HG02870 (cell line): ENCODE measurements around the gene FAM170B.

Experiments used
- ATAC-seq: cut with Tn5 transposase; IDR thresholded peaks from one replicate; pipeline ENCODE4 v1.9.1; 2021; ENCODE audit warnings: mild to moderate bottlenecking, moderate library complexity; ENCODE audit not compliant: unreplicated experiment

Gene FAM170B

DNA sequence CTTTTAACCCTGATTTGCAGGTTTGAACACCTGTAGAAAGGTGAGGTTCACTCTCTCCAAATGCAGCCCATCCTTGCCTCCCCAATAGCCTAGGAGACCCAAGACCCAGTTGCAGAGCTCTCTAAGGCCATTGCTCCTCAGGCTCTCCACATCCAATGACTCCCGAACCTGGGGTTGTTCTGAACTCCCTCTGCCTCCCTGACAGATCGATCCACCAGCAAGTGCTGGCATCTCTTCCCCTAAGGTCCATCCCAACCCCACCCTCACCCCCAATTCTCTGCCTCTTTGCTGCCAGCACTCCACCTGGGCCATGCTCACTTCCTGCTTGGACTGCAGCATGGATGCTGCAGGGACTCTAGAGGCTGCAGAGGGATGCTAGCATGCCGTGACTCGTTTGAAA is 19.3 kb upstream of the FAM170B start:
- ATAC-seq, result no peak

DNA sequence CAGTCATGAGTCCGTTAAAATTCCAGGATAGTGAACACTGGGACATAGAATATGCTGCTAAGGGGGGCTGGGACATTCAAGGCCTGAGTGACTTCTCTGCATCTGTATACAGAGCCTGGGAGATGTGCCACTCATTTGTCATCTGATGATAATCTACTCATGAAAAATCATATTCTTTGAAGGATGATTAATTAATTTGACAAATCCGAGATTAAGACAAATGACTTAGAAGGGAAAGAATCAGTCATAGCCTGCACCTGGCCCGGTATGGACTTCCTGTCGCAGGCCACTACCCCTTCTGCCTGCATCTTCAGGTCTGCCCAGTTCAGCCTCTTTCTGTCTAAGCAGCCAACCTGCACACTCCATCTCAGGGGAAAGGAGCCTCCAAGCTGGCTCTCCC is 18.8 kb upstream of the FAM170B start:
- ATAC-seq, result no peak

DNA sequence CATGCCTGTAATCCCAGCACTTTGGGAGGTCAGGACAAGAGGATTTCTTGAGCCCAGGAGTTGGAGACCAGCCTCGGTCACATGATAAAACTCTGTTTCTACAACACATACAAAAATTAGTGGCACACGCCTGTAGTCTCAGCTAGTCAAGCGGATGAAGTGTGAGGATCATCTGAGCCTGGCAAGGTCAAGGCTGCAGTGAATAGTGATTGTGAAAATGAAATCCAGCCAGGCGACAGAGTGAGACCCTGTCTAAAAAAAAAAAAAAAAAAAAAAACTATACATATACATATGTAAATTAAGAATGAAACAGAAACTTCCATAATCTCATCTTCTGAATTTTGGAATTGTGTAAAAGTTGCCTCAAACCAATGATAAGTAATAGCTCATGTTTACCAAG is 18.2 kb upstream of the FAM170B start:
- ATAC-seq, result no peak

DNA sequence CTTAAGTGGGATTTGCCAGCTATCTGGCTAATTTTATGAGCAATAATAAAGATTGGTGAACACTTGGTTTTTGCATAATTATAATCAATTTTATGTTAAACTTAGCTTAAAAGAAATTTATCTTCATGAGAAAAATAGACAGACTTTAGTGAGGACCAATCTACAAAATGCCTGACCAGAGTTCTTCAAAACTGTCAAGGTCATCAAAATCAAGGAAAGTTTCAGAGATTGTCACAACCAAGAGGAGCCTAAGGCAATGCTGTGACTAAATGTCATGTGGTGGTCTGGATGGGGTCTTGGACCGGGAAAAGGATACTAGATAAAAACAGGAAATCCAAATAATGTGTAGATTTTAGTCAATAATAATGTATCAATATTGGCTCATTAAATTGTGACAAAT is 17.7 kb upstream of the FAM170B start:
- no peak for ATAC-seq

DNA sequence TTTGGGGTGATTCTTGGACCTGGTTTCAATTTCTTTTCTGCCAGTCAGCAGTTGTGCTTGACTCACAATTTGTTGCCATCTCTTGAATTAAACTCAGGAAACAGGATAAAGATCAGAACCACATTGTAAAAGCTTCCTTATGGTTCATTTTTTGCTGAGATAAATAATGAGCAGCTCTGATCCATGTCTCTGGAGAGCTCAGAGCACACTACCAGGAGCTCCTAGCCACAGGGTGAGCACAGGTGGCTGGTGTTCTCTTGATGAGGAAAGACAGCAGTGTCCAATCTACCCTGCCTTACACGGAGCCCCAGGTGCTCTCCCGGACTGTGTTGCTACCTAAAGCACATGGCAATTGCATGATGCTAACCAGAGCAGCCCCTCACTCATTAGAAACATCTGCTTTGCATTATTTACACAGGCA is 17.2 kb upstream of the FAM170B start:
- ATAC-seq, result no peak

DNA sequence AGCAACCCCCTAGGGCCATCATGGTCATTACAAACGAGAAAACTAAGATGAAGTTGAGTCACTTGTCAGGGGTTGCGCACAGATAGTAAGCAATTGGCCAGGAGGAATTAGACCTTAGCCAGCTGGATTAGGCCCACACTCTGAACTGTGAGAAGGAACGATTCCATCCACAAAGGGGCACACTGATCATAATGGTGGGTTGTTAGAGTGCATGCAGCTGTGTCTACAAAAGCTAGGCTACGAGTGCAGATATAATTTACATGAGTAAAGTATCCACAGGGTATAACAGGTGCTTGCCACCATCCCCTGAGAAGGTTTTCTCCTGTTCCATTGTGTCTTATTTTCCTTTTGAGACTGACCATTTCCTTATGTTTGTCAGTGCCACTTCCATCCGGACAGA is 16.6 kb upstream of the FAM170B start:
- ATAC-seq, result no peak

DNA sequence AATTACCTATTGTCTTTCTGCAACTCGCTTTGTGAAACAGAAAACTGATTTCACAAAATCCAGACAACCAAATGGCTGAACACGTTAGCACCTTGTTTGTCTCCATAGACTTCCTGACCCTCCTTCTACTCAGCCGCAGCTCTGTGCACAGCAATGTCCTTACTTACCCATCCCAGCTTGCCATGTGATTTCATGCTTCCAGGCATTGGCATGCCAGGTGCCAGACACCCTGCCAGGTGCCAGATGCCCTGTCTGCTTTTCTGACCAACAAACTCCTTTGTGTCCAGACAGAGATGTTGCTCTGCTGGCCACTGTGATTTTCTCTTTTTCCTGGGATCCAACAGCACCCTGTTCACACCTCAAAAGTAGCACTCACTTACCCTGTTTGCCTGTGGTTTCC is 16.1 kb upstream of the FAM170B start:
- no peak for ATAC-seq

GRCh38 chr10:49144058-49144720 is 10.4 kb upstream of the FAM170B start:
- ATAC-seq, result no peak

GRCh38 chr10:49143249-49143648 is 9.4 kb upstream of the FAM170B start:
- ATAC-seq, result no peak

DNA sequence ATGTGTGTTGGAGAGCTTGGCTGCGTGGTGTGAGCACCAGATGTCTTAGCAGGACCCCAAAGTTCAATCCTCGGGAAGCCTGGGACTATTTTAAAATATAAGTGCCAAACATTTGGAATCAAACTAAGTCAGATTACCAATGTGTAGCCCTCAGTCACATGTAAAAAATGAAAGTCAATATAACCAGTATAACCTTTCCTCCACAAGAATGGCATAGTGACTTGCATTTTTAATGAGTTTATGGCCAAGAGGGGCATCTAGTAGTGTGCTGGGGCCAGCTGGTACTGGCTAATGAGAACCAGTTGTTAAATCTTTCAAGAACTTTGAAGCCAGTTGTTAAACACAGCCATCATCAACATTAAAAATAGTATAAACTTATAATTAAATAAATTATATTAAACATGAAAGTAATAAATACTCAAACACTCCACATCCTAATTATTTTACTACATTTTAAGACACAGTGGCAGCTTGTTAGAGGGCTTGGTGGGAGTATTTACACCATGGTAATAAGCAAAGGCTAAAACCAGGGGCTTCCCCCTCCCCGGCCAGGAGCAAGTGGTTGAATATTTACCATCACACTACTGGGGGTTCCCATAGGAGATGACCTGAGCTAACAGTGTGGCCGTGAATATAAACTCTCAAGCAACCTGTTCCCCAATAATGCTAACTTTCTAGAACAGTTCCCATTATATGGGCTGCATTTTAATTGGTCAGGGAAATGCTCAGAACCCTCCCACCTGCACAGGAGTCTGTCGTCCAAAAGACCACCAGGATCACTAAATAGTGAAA is 7.9 kb upstream of the FAM170B start:
- ATAC-seq, result no peak

GRCh38 chr10:49140304-49141177 is 6.7 kb upstream of the FAM170B start:
- no peak for ATAC-seq

DNA sequence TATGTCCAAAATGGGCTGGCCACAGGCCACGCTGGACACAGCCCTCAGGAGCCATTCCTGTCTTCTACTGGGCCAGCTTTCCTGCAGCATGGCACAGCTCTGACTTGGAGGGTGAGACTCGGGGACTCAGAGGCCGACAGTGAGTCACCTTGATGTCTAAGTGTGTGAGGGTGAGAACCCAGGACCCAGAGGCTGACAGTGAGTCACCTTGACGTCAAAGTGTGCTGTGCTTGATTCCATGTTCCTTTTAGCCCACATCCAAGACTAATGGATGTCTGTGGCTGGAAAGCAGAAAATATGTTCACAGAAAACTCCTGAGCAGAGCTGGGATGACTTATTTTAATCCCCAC is 6.0 kb upstream of the FAM170B start:
- no peak for ATAC-seq

GRCh38 chr10:49139028-49139845 is 5.4 kb upstream of the FAM170B start:
- ATAC-seq, result no peak

DNA sequence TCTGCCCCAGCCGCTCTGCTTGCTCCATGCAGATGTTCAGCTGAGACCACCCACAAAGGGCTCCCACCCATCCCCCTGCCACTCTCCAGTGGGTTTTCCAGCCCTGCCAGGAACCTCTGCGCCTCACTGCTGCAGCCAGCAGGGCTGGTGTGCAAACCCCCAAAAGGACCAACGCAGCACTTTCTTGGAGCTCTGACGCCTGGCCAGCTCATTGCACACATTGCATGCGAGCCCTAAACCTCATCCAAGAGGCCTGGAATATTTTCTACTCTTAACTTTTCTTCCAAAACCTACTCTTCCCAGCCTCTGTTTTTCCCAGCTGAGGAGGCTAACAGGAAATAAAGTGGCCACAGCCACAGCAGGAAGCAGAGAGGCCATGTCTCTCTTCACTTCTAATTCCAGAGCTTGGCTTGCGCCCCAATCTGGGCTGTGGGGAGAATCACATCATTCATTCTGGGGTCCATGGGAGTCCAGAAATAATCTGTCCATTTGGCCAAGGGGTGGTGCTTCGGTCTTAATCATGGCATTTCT is 4.6 kb upstream of the FAM170B start:
- no peak for ATAC-seq

DNA sequence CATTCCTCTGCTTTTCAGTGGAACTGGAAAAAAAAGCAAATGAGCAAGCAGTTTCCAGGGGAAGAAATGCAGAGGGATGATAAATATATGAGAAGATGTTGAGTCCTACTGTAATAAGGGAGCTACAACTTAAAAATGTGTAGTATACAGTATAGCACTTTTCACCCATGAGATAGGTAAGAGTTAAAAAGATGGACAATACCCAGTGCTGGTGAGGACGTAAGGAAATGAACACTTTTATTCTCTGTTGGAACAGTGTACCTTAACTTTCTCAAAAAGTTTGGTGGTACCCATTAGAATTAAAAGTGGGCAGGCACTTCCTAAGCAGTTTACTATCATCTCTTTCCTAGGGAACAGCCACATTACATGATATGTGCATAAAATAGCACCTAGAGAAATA is 2.7 kb upstream of the FAM170B start:
- no peak for ATAC-seq

GRCh38 chr10:49135575-49136313 is 1.9 kb upstream of the FAM170B start:
- no peak for ATAC-seq

- ATAC-seq, result no peak
These were observed 506 bp upstream of the FAM170B start for GRCh38 chr10:49134327-49134726.

DNA sequence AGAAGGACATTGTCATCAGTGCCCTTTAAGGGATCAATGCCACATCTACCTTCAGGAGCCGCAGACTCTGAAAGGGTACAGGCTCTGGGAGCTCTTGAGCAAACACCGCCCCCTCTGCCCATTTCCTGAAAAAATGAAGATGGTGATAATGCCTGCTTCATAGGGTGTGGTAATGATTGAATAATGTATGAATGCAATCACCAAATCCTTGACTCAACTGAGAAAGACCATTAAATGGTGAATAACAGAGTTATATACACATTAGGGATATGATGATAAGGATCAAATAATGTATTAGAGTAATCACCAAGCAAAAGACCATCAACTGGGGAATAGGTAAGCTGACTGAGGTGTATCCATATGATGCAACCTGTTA is 1.5 kb downstream of the FAM170B start:
- no peak for ATAC-seq

DNA sequence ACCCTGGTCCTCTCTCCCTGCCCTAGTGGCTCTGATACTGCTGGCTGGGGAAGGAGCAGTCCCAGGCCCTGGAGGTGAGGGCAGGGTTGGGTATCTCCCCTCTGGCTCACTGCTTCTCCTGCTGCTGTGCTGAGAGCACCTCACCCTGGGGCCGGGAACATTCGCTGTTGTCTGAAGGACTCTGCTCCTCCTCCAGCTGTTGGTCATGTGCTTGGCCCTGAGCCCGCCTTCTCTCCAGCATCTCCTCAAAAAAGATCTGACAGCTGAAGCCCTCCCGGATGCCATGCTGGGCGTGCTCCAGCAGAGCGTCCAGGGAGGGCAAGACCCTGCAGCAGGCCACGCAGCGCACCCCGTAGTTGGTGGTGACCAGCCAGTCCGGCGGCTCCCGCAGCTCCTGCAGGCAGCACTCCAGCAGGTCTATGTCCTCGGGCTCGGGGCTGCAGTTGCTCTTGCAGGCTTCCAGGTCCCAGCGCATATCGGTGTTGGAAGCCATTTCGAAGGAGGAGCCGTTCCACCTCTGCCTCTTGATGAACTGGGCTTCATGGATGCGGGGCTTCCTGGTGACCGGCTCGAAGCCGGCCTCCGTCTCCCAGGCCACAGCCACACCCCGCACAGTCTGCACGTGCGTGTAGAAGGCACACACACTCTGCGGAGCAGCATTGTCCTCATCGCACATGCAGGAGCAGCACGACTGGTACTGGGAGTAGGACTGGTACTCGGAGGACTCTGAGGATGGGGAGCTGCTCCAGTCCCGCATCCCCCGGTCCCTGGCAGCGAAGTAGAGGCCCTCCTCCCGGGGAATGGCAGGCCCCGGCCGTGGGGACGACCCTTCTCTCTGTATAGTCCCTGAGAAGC is 2.1 kb downstream of the FAM170B start:
- ATAC-seq, result no peak
